GM12878 (cell line): ENCODE measurements around the gene ZNF391.

Experiments
- EZH2 ChIP-seq: IDR thresholded peaks from 2 replicates; pipeline ENCODE4 v1.6.1; 2012; ENCODE audit warnings: low read depth, mild to moderate bottlenecking, control low read depth, inconsistent platforms, low read length, borderline replicate concordance; ENCODE audit not compliant: control insufficient read depth
- POLR2A ChIP-seq: IDR thresholded peaks from 2 replicates; pipeline ENCODE4 v1.6.1; 2011; ENCODE audit warnings: low read depth, mild to moderate bottlenecking, low read length
- RAD21 ChIP-seq: IDR thresholded peaks from 2 replicates; pipeline ENCODE4 v1.6.1; 2011; ENCODE audit warnings: mild to moderate bottlenecking, low read depth, low read length, moderate library complexity; ENCODE audit not compliant: insufficient read depth
- SIN3A ChIP-seq: IDR thresholded peaks from 2 replicates; pipeline ENCODE4 v1.6.1; 2012; ENCODE audit warnings: low read depth, low read length, improper control_type of control experiment

DNA sequence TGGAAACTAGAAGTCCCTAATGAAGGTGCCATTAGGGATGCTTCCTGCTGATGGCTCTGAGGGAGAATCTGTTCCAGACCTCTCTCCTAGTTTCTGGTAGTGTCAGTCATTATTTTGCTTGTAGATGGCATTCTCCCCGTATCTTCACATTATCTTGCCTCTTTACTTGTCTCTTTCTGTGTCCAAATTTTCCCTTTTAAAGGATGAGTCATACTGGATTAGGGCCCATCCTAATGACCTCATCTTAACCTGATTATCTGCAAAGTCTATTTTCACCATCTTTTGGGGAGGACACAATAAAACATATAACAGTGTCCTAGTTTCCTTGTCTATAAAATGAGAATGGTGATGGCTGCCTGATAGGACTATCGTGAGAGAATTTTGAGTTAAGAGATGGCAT lies 27.3 kb downstream of the ZNF391 start:
- no peak for TF ChIP-seq POLR2A
- no peak for TF ChIP-seq RAD21
- no peak for TF ChIP-seq EZH2
- no peak for TF ChIP-seq SIN3A
